ENCODE measurements around the gene OR10R2.
A peak's percentile ranks its signal among the peaks of the same experiment; 100 is the strongest.

Gene OR10R2

GRCh38 chr1:158527190-158527815, 55.3 kb downstream of the OR10R2 start:
- peak; percentile 24 for DNase-seq (ENCODE audit: low read depth)

Measured in amniotic epithelial cell (primary cell).